Left renal cortex interstitium (tissue), 4 donors: ENCODE data around the gene TSPAN18. TPM values are rescaled to one million over a fixed set of nuclear protein-coding genes. Genes with fewer than 3 reads are reported as not detected.

Experiments used
- DNase-seq, 4 donors: peaks; one replicate each; pipeline ENCODE4 v3.0.0-alpha.2; 2013; ENCODE audit warnings: low read depth in 4 of 4, low spot score in 2 of 4, missing footprints in 1 of 4
- polyA plus RNA-seq, 4 donors: library from polyadenylated mRNA; unstranded; fragments of 120-200 nt; gene quantifications; one replicate each; pipeline ENCODE4 v1.2.1, GENCODE V29; 2013; ENCODE audit not compliant: insufficient read length in 4 of 4

The TSPAN18 gene
- polyA plus RNA-seq, 4 donors: 49.5 to 59.0 (median 55.6) TPM

GRCh38 chr11:44709966-44710365 is 16.8 kb upstream of the TSPAN18 start:
- DNase-seq: no peak

- DNase-seq: no peak
These were observed 15.5 kb upstream of the TSPAN18 start for GRCh38 chr11:44711113-44711786.

GRCh38 chr11:44711787-44712608 is 14.8 kb upstream of the TSPAN18 start:
- DNase-seq: no peak

- no peak for DNase-seq
These were observed 13.7 kb upstream of the TSPAN18 start for GRCh38 chr11:44713022-44713421.

- DNase-seq: no peak
These were observed 10.5 kb upstream of the TSPAN18 start for GRCh38 chr11:44716256-44716655.

- DNase-seq: no peak
These were observed 8.7 kb upstream of the TSPAN18 start for GRCh38 chr11:44718057-44718456.

GRCh38 chr11:44718612-44719390 is 8.0 kb upstream of the TSPAN18 start:
- no peak for DNase-seq

GRCh38 chr11:44725016-44725685 is 1.6 kb upstream of the TSPAN18 start:
- no peak for DNase-seq

- no peak for DNase-seq
These were observed 942 bp upstream of the TSPAN18 start for GRCh38 chr11:44725757-44726282.

- no peak for DNase-seq
These were observed 281 bp downstream of the TSPAN18 start for GRCh38 chr11:44727114-44727372.

GRCh38 chr11:44727373-44728287 is 868 bp downstream of the TSPAN18 start:
- DNase-seq: peak in 3 of 4 donors; percentile 60 to 66 (median 64)

GRCh38 chr11:44728491-44728910 is 1.7 kb downstream of the TSPAN18 start:
- no peak for DNase-seq

- no peak for DNase-seq
These were observed 2.3 kb downstream of the TSPAN18 start for GRCh38 chr11:44729063-44729462.

GRCh38 chr11:44729713-44730112 is 3.0 kb downstream of the TSPAN18 start:
- DNase-seq: no peak

GRCh38 chr11:44730775-44731174 is 4.0 kb downstream of the TSPAN18 start:
- no peak for DNase-seq

- DNase-seq: no peak
These were observed 5.1 kb downstream of the TSPAN18 start for GRCh38 chr11:44731685-44732430.

GRCh38 chr11:44732564-44732963 is 5.8 kb downstream of the TSPAN18 start:
- no peak for DNase-seq

GRCh38 chr11:44733877-44734276 is 7.1 kb downstream of the TSPAN18 start:
- DNase-seq: no peak

- DNase-seq: no peak
These were observed 8.2 kb downstream of the TSPAN18 start for GRCh38 chr11:44734843-44735381.
